ENCODE data around the gene GRAMD2B.

Gene GRAMD2B

DNA sequence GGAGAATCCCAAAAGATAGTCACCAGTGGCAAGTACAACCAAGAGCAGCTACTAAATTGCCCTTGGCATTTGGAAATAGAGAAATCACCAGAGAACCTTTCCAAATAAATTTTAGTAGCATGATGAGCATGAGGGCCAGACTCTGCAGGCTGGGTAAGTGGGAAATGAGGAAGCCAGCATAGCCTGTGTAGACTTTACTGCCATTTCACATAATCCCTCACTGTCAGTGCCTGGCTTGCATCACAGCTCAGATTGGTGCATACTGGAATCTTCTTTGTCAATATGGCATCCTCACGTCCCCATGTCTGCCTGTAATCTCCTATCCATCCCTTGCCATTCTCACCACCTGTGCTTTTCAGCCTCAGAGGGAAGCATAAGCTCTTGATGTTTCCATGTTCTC, 14.5 kb downstream of the GRAMD2B start:
- TF ChIP-seq EGR1 (IDR thresholded peaks at IDR 0.05) (no peak), CREB1 (IDR thresholded peaks at IDR 0.05; ENCODE audit: low read depth) (no peak), YY1 (IDR thresholded peaks at IDR 0.05; ENCODE audit: low read depth) (no peak), ZBTB7A (IDR thresholded peaks at IDR 0.05; ENCODE audit: low read depth) (no peak), MAX (IDR thresholded peaks at IDR 0.05) (no peak), TAF1 (IDR thresholded peaks at IDR 0.05; ENCODE audit: low read depth) (no peak), NFIC (IDR thresholded peaks at IDR 0.05) (no peak), TCF12 (IDR thresholded peaks at IDR 0.05; ENCODE audit: low read depth) (no peak), EP300 (IDR thresholded peaks at IDR 0.05; ENCODE audit: borderline replicate concordance) (no peak), CEBPB (IDR thresholded peaks at IDR 0.05) (no peak), RAD21 (IDR thresholded peaks at IDR 0.05; ENCODE audit: low read depth) (no peak), TEAD4 (IDR thresholded peaks at IDR 0.05) (no peak), FOXM1 (IDR thresholded peaks at IDR 0.05; ENCODE audit: borderline replicate concordance, low read depth) (no peak)
- TF ChIP-seq, protein P1, sequence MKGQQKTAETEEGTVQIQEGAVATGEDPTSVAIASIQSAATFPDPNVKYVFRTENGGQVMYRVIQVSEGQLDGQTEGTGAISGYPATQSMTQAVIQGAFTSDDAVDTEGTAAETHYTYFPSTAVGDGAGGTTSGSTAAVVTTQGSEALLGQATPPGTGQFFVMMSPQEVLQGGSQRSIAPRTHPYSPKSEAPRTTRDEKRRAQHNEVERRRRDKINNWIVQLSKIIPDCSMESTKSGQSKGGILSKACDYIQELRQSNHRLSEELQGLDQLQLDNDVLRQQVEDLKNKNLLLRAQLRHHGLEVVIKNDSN (IDR thresholded peaks at IDR 0.05), result no peak
- TF ChIP-seq, protein P2, sequence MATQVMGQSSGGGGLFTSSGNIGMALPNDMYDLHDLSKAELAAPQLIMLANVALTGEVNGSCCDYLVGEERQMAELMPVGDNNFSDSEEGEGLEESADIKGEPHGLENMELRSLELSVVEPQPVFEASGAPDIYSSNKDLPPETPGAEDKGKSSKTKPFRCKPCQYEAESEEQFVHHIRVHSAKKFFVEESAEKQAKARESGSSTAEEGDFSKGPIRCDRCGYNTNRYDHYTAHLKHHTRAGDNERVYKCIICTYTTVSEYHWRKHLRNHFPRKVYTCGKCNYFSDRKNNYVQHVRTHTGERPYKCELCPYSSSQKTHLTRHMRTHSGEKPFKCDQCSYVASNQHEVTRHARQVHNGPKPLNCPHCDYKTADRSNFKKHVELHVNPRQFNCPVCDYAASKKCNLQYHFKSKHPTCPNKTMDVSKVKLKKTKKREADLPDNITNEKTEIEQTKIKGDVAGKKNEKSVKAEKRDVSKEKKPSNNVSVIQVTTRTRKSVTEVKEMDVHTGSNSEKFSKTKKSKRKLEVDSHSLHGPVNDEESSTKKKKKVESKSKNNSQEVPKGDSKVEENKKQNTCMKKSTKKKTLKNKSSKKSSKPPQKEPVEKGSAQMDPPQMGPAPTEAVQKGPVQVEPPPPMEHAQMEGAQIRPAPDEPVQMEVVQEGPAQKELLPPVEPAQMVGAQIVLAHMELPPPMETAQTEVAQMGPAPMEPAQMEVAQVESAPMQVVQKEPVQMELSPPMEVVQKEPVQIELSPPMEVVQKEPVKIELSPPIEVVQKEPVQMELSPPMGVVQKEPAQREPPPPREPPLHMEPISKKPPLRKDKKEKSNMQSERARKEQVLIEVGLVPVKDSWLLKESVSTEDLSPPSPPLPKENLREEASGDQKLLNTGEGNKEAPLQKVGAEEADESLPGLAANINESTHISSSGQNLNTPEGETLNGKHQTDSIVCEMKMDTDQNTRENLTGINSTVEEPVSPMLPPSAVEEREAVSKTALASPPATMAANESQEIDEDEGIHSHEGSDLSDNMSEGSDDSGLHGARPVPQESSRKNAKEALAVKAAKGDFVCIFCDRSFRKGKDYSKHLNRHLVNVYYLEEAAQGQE (IDR thresholded peaks at IDR 0.05; ENCODE audit: low read depth), result no peak

DNA sequence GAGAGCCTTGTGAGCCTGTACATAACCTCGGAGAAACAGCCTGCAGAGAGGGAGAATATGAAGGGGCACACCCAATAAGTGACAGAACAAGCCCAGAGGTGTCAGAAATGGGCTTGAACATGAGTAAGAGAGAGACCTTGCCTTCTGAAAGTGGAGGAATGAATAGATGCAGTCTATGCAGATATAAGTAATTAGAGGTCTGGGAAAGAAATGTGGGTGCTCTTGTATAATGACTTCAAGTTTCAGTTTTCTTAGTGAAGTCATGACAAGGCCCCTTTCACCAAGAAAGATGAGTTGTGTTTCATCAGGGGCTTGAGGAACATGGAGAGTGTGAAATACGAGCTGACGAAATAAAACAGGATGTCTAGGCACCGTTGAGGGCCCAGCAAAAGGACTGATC, 15.1 kb downstream of the GRAMD2B start:
- TF ChIP-seq CREB1 (IDR thresholded peaks at IDR 0.05; ENCODE audit: low read depth), result no peak
- TF ChIP-seq EP300 (IDR thresholded peaks at IDR 0.05; ENCODE audit: borderline replicate concordance), result no peak
- no peak for TF ChIP-seq YY1 (IDR thresholded peaks at IDR 0.05; ENCODE audit: low read depth)
- TF ChIP-seq TCF12 (IDR thresholded peaks at IDR 0.05; ENCODE audit: low read depth), result no peak
- TF ChIP-seq TEAD4 (IDR thresholded peaks at IDR 0.05), result no peak
- no peak for TF ChIP-seq RAD21 (IDR thresholded peaks at IDR 0.05; ENCODE audit: low read depth)
- TF ChIP-seq EGR1 (IDR thresholded peaks at IDR 0.05), result no peak
- TF ChIP-seq NFIC (IDR thresholded peaks at IDR 0.05), result no peak
- no peak for TF ChIP-seq CEBPB (IDR thresholded peaks at IDR 0.05)
- TF ChIP-seq, protein P2 (IDR thresholded peaks at IDR 0.05; ENCODE audit: low read depth), result no peak
- TF ChIP-seq FOXM1 (IDR thresholded peaks at IDR 0.05; ENCODE audit: borderline replicate concordance, low read depth), result no peak
- TF ChIP-seq, protein P1 (IDR thresholded peaks at IDR 0.05), result no peak
- TF ChIP-seq TAF1 (IDR thresholded peaks at IDR 0.05; ENCODE audit: low read depth), result no peak
- no peak for TF ChIP-seq MAX (IDR thresholded peaks at IDR 0.05)
- no peak for TF ChIP-seq ZBTB7A (IDR thresholded peaks at IDR 0.05; ENCODE audit: low read depth)

- TF ChIP-seq TEAD4 (IDR thresholded peaks at IDR 0.05), result no peak
- no peak for TF ChIP-seq NFIC (IDR thresholded peaks at IDR 0.05)
- TF ChIP-seq ZBTB7A (IDR thresholded peaks at IDR 0.05; ENCODE audit: low read depth), result no peak
- TF ChIP-seq CREB1 (IDR thresholded peaks at IDR 0.05; ENCODE audit: low read depth), result no peak
- no peak for TF ChIP-seq TCF12 (IDR thresholded peaks at IDR 0.05; ENCODE audit: low read depth)
- TF ChIP-seq MAX (IDR thresholded peaks at IDR 0.05), result no peak
- TF ChIP-seq FOXM1 (IDR thresholded peaks at IDR 0.05; ENCODE audit: borderline replicate concordance, low read depth), result no peak
- TF ChIP-seq TAF1 (IDR thresholded peaks at IDR 0.05; ENCODE audit: low read depth), result no peak
- no peak for TF ChIP-seq CEBPB (IDR thresholded peaks at IDR 0.05)
- TF ChIP-seq EP300 (IDR thresholded peaks at IDR 0.05; ENCODE audit: borderline replicate concordance), result no peak
- TF ChIP-seq, protein P2 (IDR thresholded peaks at IDR 0.05; ENCODE audit: low read depth), result no peak
- TF ChIP-seq RAD21 (IDR thresholded peaks at IDR 0.05; ENCODE audit: low read depth), result no peak
Measured at GRCh38 chr5:126438868-126439267, 15.7 kb downstream of the GRAMD2B start.

DNA sequence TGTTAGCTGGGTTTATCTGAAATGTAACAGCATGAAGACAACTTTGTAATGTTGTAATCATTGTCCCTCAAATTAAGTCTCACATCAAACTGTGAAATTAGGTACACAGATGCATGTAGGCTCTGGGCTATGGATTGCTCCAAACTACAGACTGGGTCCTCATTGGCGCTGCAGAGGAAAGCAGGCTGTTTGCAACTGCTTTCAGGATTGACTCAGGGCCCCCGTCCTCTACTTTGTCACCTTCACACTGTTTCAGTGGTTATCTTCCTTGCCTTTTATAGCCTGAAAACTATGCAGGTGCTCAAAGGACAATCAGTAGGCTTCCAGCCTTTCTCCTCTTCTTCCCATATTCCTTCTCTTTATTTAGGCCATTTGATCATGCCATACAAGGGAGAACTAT, 18.0 kb downstream of the GRAMD2B start:
- TF ChIP-seq ZBTB7A (IDR thresholded peaks at IDR 0.05; ENCODE audit: low read depth), result no peak
- TF ChIP-seq TCF12 (IDR thresholded peaks at IDR 0.05; ENCODE audit: low read depth), result no peak
- TF ChIP-seq EP300 (IDR thresholded peaks at IDR 0.05; ENCODE audit: borderline replicate concordance), result no peak
- no peak for TF ChIP-seq NFIC (IDR thresholded peaks at IDR 0.05)
- TF ChIP-seq TAF1 (IDR thresholded peaks at IDR 0.05; ENCODE audit: low read depth), result no peak
- TF ChIP-seq RAD21 (IDR thresholded peaks at IDR 0.05; ENCODE audit: low read depth), result no peak
- no peak for TF ChIP-seq EGR1 (IDR thresholded peaks at IDR 0.05)
- no peak for TF ChIP-seq YY1 (IDR thresholded peaks at IDR 0.05; ENCODE audit: low read depth)
- no peak for TF ChIP-seq CEBPB (IDR thresholded peaks at IDR 0.05)
- TF ChIP-seq, protein P1 (IDR thresholded peaks at IDR 0.05), result no peak
- no peak for TF ChIP-seq TEAD4 (IDR thresholded peaks at IDR 0.05)
- no peak for TF ChIP-seq FOXM1 (IDR thresholded peaks at IDR 0.05; ENCODE audit: borderline replicate concordance, low read depth)
- TF ChIP-seq, protein P2 (IDR thresholded peaks at IDR 0.05; ENCODE audit: low read depth), result no peak
- no peak for TF ChIP-seq MAX (IDR thresholded peaks at IDR 0.05)
- no peak for TF ChIP-seq CREB1 (IDR thresholded peaks at IDR 0.05; ENCODE audit: low read depth)

Measured in Ishikawa (cell line).